ENCODE data around the gene TBC1D14.

- no peak for TF ChIP-seq CTCF (IDR thresholded peaks at IDR 0.05)
- TF ChIP-seq ZFX (IDR thresholded peaks at IDR 0.05; ENCODE audit: borderline replicate concordance): no peak
These were observed 20.4 kb upstream of the TBC1D14 start for GRCh38 chr4:6889101-6889735.
